Measurements from ENCODE around the gene PTPN1.

- TF ChIP-seq CTCF (IDR thresholded peaks at IDR 0.05) (no peak), EP300 (IDR thresholded peaks at IDR 0.05) (no peak)
Measured at GRCh38 chr20:50580842-50581544, 70.8 kb downstream of the PTPN1 start.
